HFF-Myc (cell line): ENCODE measurements around the gene PALLD.

Source experiments
- DNase-seq: peaks from one replicate; pipeline ENCODE4 v3.0.0-alpha.2; 2011; ENCODE audit warnings: low read depth; ENCODE audit errors: extremely low read depth
- H3K4me3 ChIP-seq: replicated peaks from 2 replicates; pipeline ENCODE4 v1.5.1; 2011; ENCODE audit warnings: low read depth, mild to moderate bottlenecking, control low read depth, low read length
- TF ChIP-seq, protein P1 (sequence below): IDR thresholded peaks from 2 replicates; pipeline ENCODE4 v1.5.1; 2012; ENCODE audit warnings: mild to moderate bottlenecking, low read depth, low read length, control low read depth; ENCODE audit errors: missing control alignments

Gene PALLD

DNA sequence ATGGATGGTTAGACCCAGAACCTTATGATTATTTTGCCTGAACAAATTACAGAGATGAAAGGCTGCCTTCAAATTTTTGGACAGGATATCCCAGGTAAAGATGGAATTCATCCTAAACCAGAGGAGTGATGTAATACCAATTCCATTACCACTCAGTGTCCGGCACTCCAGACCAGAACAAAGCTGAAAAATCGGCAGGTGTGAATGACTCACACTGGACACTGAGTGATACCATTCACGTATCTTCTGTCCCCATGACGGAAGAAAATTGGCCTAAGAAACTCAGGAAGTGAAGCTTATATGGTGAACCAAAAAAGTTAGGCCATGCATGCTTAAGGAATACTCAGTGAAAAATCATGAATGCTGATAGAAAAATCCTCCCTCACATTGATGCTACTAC is 34.5 kb downstream of the PALLD start:
- no peak overlapping the region for H3K4me3 ChIP-seq
- DNase-seq: no peak
- TF ChIP-seq, protein P1, sequence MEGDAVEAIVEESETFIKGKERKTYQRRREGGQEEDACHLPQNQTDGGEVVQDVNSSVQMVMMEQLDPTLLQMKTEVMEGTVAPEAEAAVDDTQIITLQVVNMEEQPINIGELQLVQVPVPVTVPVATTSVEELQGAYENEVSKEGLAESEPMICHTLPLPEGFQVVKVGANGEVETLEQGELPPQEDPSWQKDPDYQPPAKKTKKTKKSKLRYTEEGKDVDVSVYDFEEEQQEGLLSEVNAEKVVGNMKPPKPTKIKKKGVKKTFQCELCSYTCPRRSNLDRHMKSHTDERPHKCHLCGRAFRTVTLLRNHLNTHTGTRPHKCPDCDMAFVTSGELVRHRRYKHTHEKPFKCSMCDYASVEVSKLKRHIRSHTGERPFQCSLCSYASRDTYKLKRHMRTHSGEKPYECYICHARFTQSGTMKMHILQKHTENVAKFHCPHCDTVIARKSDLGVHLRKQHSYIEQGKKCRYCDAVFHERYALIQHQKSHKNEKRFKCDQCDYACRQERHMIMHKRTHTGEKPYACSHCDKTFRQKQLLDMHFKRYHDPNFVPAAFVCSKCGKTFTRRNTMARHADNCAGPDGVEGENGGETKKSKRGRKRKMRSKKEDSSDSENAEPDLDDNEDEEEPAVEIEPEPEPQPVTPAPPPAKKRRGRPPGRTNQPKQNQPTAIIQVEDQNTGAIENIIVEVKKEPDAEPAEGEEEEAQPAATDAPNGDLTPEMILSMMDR: no peak

DNA sequence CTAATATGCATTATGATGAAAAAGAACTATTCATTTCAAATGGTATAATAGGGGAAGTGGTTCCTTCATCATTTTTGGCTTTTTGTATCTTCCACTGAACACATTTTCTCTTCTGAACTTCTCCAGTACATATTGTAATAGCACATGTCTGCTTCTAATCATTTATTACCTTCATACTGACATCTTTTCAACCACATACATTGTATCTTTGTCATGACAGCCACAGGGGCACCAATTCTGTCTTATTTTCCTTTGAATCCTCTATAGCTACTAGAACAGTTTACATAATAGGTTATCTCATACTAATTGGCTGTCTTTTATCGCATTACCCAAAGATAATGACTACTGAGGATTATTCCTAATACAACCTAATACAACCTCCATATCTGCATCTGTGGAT is 37.7 kb downstream of the PALLD start:
- TF ChIP-seq, protein P1: no peak
- no peak overlapping the region for H3K4me3 ChIP-seq
- no peak for DNase-seq

DNA sequence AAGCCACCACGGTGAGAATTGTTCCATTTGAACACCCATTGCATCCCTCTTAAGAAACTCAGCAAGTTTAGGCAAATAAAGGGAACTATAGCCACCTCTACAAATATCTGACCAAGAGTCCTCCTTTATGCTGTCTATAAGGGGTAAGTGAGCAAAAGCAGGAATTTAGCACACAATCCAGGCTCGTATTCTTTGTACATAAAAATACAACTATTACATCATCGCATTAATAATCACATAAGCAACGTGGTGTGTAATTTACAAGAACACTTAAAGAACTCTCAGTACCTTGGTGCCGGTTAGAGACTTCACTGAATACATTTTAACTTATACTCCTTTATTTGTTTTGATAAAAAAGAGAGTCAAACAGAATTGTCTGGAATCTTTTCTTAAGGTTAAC is 38.8 kb downstream of the PALLD start:
- H3K4me3 ChIP-seq: no peak overlapping the region
- DNase-seq: no peak
- TF ChIP-seq, protein P1: no peak

DNA sequence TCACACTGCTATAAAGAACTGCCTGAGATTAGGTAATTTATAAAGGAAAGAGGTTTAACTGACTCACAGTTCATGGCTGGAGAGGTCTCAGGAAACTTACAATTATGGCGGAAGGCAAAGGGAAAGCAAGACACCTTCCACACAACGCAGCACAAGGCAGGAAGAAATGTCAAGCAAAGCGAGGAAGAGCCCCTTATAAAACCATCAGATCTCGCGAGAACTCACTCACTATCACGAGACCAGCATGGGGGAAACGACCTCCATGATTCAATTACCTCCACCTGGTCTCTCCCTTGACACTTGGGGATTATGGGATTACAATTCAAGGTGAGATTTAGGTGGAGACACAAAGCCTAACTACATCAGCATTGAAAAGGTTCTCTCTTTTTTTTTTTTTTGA is 39.6 kb downstream of the PALLD start:
- TF ChIP-seq, protein P1: no peak
- DNase-seq: no peak
- no peak overlapping the region for H3K4me3 ChIP-seq

DNA sequence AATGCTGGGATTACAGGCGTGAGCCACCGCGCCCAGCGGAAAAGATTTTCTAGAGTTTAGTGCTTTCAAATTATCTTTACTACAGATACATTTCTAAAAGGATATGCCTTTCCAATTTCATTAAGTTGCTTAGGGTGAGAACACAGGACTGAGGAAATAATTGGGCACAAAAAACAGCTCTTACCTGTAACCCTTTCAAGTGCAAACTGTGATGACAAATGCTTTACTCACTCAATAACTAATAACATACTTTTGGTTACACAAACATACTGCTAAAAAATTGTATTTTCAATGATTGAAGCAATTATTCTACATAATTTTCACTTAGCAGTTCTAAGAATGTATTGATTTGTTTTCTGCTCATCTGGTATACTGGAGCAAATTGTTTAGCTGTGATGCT is 40.2 kb downstream of the PALLD start:
- H3K4me3 ChIP-seq: no peak overlapping the region
- TF ChIP-seq, protein P1: no peak
- DNase-seq: no peak

DNA sequence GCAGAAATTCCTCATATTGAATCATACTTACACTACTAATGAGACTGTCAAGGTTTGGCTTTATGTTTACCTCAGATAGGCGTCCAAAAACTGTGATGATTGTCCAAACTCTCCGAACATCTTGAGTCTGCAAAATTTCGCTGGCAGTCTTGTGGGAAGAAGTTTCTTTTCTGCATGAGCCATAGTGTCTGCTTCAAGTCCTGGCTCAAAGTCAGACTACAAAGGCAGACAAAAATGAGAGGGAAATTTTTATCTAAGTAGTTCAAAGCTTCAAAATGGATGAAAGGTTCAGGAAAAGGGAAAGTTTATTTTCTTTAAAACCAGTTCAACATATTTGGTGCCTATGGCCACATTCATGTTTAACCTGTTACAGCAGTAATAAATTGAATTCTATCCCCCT is 40.7 kb downstream of the PALLD start:
- TF ChIP-seq, protein P1: no peak
- DNase-seq: no peak

DNA sequence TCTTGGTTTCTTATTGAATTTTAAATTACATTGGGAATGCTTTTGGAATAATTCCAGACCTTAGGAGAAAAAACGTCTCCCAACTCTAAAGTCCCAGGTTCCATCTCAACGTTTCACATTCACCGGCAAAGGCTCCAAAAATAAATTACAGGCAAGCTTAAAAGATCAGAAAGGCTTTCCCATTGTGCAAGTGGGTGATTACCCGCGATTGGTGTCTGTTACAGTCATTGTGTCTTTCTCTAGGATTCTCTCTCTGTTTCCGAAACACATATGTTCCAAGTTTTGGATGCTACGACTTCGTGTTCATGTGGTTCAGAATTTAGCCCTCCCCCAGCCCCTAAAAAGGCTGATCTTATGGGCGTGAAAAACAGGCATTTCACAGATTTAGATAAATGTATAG is 41.8 kb downstream of the PALLD start:
- no peak overlapping the region for H3K4me3 ChIP-seq
- DNase-seq: no peak
- TF ChIP-seq, protein P1: no peak

More for the DNA sequence above, 40.7 kb downstream of the PALLD start:
- no peak overlapping the region for H3K4me3 ChIP-seq
